HG02642 (cell line): ENCODE results near the gene LAMB1.
A peak's percentile ranks its signal among the peaks of the same experiment; 100 is the strongest.
"Not testable (repeated sequence)": the region's sequence is repeated elsewhere in the genome, so short reads cannot be mapped to it uniquely, and the experiment has no call there.

ENCODE experiments used
- ATAC-seq: cut with Tn5 transposase; IDR thresholded peaks from one replicate; pipeline ENCODE4 v1.9.1; 2021; ENCODE audit warnings: mild to moderate bottlenecking; ENCODE audit not compliant: unreplicated experiment, poor library complexity

The LAMB1 gene

GRCh38 chr7:107890962-107891635 is 111.9 kb downstream of the LAMB1 start, which contains the start of gene DLD:
DLD (plus strand) TSS chr7:107891183; CDS start chr7:107891251, 68 bp downstream.
- peak; percentile 99 for ATAC-seq

GRCh38 chr7:107890493-107890961 is 112.4 kb downstream of the LAMB1 start:
- ATAC-seq: peak; percentile 5

DNA sequence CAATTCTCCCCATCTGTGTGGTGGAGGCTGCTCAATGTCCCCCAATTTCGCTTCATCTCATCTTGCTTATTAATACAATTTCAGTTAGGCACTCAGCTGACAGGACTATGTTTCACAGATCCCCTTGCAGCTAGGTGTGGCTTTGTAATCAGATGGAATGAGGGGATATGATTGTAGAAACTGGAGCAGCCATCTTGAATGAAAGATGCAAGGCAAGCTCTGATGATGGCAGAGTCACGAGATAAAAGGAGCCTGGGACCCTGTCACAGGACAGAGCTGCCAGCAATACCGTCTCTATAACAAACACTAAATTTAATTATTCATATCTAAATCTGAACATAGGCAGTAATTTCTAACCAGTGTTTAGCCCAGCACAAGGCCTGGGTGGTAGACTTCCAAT is 113.0 kb downstream of the LAMB1 start:
- ATAC-seq: no peak

- not testable (repeated sequence) for ATAC-seq
These were observed 115.1 kb downstream of the LAMB1 start for GRCh38 chr7:107887827-107888226.

DNA sequence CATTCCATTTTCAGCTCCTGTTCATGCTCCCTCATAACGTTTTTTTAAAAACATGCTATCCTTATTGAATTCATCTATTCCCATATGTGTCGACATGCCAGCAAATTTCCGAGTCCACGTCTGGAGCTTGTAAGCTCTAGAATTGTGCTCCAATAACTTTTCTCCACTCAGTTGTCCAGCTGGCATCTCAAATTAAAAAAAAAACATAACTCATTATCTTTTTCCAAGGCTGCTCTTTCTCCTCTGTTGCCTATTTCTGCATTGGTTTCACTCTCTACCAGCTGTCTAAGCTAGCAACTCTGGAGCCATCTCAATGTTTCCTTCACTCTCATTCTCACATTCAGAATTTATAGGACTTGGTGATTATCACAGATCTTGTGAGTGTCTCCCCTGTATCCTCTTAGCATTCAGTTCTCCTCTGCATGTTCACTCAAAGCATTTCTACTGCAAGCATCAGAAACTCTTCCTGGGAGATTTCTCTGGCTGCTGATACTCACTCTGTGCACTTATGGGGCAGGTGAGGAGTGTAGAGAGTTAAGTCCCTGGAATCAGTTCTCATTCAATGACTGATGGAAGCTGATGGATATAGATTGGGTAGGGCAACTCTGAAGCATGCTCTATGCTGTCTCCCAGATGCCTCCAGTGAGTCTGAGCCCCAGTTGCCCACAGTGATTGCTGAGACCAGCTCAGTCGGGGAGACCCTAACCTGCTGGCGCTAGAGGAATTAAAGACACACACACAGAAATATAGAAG is 118.7 kb downstream of the LAMB1 start:
- ATAC-seq: no peak

GRCh38 chr7:107882766-107883165 is 120.2 kb downstream of the LAMB1 start:
- ATAC-seq: no peak

DNA sequence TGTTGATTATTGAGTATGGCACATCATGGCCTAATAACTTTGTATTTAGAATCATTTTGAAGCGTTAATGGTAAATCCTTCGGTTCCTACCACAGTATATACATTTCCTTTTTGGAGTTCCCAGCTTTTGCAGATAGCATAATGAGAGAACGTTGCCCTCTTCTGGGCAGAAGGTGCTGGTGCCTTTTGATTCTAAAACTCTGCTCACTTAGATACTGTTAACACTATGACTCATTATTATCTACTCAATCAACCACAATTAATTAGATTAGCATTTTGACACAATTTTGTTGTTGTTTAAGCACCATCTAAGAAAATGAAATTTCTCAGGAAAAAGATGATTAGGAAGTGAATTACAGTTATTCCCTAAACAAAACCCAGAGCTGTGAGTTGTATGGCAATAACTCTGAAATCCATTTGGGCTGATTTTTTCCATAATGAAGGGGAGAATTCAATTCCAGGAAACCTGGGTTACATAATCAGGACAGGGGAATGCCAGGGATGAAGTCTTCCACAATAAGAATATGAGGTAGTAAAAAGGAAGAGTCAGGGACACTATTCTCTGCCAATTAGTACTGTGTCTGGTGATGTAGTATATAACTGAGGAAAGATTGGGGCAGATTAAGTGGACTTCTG is 123.4 kb downstream of the LAMB1 start:
- peak; percentile 82 for ATAC-seq

- no peak for ATAC-seq
These were observed 124.3 kb downstream of the LAMB1 start for GRCh38 chr7:107878636-107879035.

- ATAC-seq: no peak
These were observed 125.1 kb downstream of the LAMB1 start for GRCh38 chr7:107877731-107878382.

- ATAC-seq: no peak
These were observed 126.0 kb downstream of the LAMB1 start for GRCh38 chr7:107876916-107877315.

DNA sequence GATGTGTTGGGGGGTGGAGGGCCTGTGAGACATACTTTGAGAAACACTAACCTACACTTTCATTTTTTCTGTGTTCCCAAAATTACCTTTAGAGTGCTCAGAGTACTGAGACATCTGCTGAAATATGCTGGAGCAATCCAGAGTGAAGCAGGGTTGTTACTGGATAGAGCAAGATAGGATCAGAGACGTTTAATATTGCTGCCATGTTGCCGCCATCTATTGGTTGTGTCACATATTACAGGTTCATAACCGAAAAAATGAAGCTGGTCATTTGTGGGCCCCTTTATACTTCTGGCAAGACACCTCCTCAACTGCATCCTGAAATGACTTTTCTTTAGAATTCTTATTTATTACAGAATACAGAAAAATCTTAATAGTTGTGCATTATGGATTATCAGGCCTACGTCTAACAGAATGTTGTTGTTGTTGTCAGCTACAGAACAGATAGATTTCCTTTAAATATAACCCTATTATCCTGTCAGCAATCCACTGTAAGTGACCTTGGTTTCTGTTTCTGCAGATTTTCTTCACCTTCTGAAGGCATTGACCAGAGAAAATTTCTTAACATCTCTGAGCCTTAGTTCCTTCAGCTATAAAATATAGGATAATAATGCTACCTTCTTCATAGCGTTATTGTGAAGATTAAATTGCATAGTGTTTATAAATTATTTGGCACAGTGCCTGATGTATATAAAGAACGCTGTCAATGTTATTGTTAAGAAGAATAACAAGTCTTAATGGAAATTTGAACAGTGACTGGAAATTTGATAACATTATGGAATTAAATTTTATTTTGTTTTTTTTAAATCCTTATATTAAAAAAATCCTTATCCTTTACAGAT is 128.1 kb downstream of the LAMB1 start:
- peak; percentile 72 for ATAC-seq

- no peak for ATAC-seq
These were observed 128.8 kb downstream of the LAMB1 start for GRCh38 chr7:107874111-107874510.
